ENCODE data around the gene ENAH. TPM values are rescaled to one million over a fixed set of nuclear protein-coding genes. Genes with fewer than 3 reads are reported as not detected.
A peak's percentile ranks its signal among the peaks of the same experiment; 100 is the strongest.

ENAH gene
- total and polyA plus RNA-seq, 5 donors from 2014 or later, result 0.03 to 0.13 TPM; not detected in 3

DNA sequence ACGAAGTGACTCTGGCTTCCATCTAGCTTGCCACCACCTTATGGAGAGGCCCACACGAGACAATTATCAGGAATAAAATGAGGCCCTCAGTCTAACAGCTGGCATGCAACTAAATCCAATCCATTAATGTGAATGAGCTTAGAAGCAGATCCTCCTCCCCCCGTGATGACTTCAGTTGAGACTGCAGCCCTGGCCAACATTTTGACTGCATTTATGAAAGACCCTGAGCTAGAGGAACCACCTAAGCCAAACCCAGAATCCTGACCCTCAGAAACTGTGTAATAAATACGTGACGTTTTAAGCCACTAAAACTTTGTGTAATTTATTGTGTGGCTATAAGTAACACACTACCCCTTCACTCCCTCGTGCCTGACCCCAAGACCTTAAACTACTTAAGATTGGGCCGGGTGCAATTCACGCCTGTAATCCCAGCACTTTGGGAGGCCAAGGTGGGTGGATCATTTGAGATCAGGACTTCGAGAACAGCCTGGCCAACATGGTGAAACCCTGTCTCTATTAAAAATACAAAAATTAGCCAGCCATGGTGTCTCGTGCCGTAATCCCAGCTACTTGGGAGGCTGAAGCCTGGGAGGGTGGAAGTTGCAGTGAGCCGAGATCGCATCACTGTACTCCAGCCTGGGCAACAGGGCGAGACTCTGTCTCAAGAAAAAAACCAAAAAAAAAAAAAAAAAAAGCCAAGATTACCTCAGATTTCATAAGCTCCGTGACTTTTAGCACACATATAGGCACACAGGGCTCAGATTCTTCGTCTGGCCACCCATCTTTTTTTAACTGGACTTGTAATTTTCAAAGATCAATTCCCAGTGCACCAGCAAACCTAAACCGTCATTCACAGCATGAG is 72.5 kb downstream of the ENAH start:
- Mint-ChIP-seq H3K9me3 (peaks cover 0 to 1% (median 0%) of the 10 kb centered on the region in 7 donors), H3K27ac (no peak overlapping the region), H3K4me1 (peaks cover 0 to 2% (median 0%) of the 10 kb centered on the region in 4 donors), H3K36me3 (no peaks in the 10 kb centered on the region), H3K4me3 (no peak overlapping the region), H3K27me3 (peaks cover 47% of the 10 kb centered on the region)
- Histone ChIP-seq H3K4me1 (ENCODE audit: control insufficient read depth, insufficient read depth, low read length, poor library complexity, severe bottlenecking) (no peaks in the 10 kb centered on the region), H3K27ac (ENCODE audit: insufficient read depth, low read length, poor library complexity, severe bottlenecking) (no peak overlapping the region), H3K9me3 (ENCODE audit: control insufficient read depth in 2 of 2, low read length in 2 of 2) (no peaks in the 10 kb centered on the region), H3K27me3 (ENCODE audit: control insufficient read depth, insufficient read depth, low read length) (peaks cover 5% of the 10 kb centered on the region), H3K4me3 (ENCODE audit: low read depth, low read length) (no peak overlapping the region), H3K36me3 (ENCODE audit: control insufficient read depth, insufficient read depth, low read length) (no peaks in the 10 kb centered on the region)
- ATAC-seq (ENCODE audit: low read depth in 2 of 2) (no peak), DNase-seq (no peak)

DNA sequence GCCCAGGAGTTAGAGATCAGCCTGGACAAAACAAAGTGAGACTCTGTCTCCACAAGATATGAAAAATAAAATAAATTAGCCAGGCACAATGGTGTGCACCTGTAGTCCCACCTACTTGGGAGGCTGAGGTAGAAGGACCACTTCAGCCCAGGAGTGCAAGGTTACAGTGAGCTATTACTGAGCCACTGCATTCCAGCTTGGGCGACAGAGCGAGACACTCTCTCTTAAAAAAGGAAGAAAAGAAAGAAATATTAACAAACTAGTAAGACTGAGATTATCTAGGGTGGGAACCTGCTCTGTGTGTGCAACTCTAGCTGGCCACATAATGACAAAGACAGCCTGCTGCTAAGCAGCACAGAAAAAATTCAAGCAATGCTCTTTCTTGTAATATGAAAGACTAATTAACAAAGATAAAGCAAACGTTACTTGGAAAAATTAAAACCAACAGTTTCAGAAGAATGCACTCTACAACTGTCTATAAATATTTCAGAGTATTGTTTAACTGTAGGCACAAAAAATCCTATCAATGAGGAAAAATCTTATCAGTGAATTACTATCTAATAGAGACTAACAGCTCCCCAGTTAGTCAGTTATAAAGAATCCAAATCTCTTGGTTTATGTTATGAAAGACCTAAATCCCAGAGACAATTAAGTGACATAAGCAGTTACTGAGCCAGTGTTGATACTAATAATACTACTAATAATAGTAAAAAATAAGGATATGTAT is 74.5 kb downstream of the ENAH start:
- no peak overlapping the region for H3K4me3 Mint-ChIP-seq
- Histone ChIP-seq H3K9me3 (ENCODE audit: control insufficient read depth in 2 of 2, low read length in 2 of 2) (no peaks in the 10 kb centered on the region), H3K27me3 (ENCODE audit: control insufficient read depth, insufficient read depth, low read length) (peaks cover 3% of the 10 kb centered on the region), H3K4me3 (ENCODE audit: low read depth, low read length) (no peak overlapping the region), H3K27ac (ENCODE audit: insufficient read depth, low read length, poor library complexity, severe bottlenecking) (no peak overlapping the region), H3K4me1 (ENCODE audit: control insufficient read depth, insufficient read depth, low read length, poor library complexity, severe bottlenecking) (no peaks in the 10 kb centered on the region), H3K36me3 (ENCODE audit: control insufficient read depth, insufficient read depth, low read length) (no peaks in the 10 kb centered on the region)
- ATAC-seq (ENCODE audit: low read depth in 2 of 2) (no peak), DNase-seq (no peak)
- no peak overlapping the region for H3K27ac Mint-ChIP-seq
- no peaks in the 10 kb centered on the region for H3K36me3 Mint-ChIP-seq
- H3K27me3 Mint-ChIP-seq, result peaks cover 37% of the 10 kb centered on the region
- peaks cover 0 to 1% (median 0%) of the 10 kb centered on the region in 7 donors for H3K9me3 Mint-ChIP-seq
- H3K4me1 Mint-ChIP-seq, result peaks cover 0 to 2% (median 0%) of the 10 kb centered on the region in 4 donors

DNA sequence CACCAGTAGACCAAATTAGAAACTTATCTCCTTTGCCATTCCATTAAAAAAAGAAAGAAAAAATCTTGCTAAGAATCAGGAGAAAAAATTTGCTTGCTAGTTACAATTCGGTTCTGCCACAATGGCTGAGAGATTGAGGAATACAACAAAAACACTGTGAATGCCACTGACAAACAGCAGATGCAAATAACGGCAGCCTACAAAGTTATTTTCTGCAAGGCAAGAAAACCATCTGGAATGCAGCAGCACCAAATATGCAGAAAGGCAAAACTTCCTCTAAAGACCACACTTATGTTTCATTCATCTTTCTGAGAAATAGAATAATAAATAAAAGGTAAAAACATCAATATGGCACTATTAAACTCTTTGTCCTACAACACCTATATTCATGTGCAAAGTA is 75.7 kb downstream of the ENAH start:
- H3K36me3 ChIP-seq (ENCODE audit: control insufficient read depth, insufficient read depth, low read length), result no peaks in the 10 kb centered on the region
- no peaks in the 10 kb centered on the region for H3K4me1 ChIP-seq (ENCODE audit: control insufficient read depth, insufficient read depth, low read length, poor library complexity, severe bottlenecking)
- H3K27me3 ChIP-seq (ENCODE audit: control insufficient read depth, insufficient read depth, low read length), result peaks cover 3% of the 10 kb centered on the region
- Mint-ChIP-seq H3K27me3 (peaks cover 27% of the 10 kb centered on the region), H3K36me3 (no peaks in the 10 kb centered on the region), H3K4me1 (peaks cover 0 to 2% (median 0%) of the 10 kb centered on the region in 4 donors), H3K27ac (no peak overlapping the region), H3K9me3 (peaks cover 0 to 1% (median 0%) of the 10 kb centered on the region in 7 donors), H3K4me3 (no peak overlapping the region)
- no peak for ATAC-seq (ENCODE audit: low read depth in 2 of 2)
- H3K4me3 ChIP-seq (ENCODE audit: low read depth, low read length), result no peak overlapping the region
- H3K27ac ChIP-seq (ENCODE audit: insufficient read depth, low read length, poor library complexity, severe bottlenecking), result no peak overlapping the region
- no peaks in the 10 kb centered on the region for H3K9me3 ChIP-seq (ENCODE audit: control insufficient read depth in 2 of 2, low read length in 2 of 2)
- DNase-seq, result no peak

DNA sequence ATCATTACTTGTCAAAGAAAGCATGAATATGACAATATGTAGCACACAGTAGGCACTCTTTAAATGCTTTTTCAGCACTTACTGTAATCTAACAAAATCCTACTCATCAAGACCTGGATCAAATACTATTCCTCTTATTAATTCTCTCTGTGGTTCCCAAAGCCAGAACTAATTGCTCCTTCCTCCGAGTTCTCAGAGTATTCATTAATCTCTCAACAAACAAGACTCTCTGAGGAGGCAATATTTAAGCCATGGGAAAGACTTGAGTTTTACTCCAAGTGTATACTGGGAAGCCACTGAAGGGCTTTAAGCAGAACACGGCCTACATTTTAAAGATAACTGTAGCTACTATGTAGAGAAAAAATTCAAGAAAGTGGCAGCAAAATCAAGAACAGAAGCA is 79.7 kb downstream of the ENAH start:
- no peaks in the 10 kb centered on the region for H3K9me3 ChIP-seq (ENCODE audit: control insufficient read depth in 2 of 2, low read length in 2 of 2)
- no peak for DNase-seq
- ATAC-seq (ENCODE audit: low read depth in 2 of 2), result no peak
- no peaks in the 10 kb centered on the region for H3K27me3 ChIP-seq (ENCODE audit: control insufficient read depth, insufficient read depth, low read length)
- Mint-ChIP-seq H3K36me3 (no peaks in the 10 kb centered on the region), H3K27ac (no peak overlapping the region), H3K4me1 (peaks cover 0 to 2% (median 0%) of the 10 kb centered on the region in 4 donors), H3K4me3 (no peak overlapping the region), H3K27me3 (peaks cover 21% of the 10 kb centered on the region), H3K9me3 (no peaks in the 10 kb centered on the region)
- H3K4me3 ChIP-seq (ENCODE audit: low read depth, low read length), result no peak overlapping the region
- no peaks in the 10 kb centered on the region for H3K36me3 ChIP-seq (ENCODE audit: control insufficient read depth, insufficient read depth, low read length)
- H3K4me1 ChIP-seq (ENCODE audit: control insufficient read depth, insufficient read depth, low read length, poor library complexity, severe bottlenecking), result no peaks in the 10 kb centered on the region
- H3K27ac ChIP-seq (ENCODE audit: insufficient read depth, low read length, poor library complexity, severe bottlenecking), result no peak overlapping the region

DNA sequence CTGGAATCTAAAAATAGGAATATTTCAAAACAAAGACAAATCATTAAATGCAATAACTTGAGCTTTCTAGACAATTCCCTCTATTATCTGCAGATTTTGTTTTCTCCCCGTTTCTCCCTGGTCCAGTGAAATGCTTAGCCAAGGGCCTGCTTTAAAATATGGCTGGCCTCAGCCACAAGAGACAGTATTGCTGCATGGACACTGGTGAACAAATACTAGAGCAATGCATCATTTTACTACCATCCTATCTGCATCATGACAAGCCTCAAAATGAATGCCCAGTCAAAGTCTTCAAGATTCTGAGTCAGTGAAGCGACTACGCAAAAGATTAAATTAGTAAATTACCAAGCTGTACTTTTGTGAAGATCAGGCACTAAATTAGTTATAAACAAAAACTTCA is 80.5 kb downstream of the ENAH start:
- no peak for ATAC-seq (ENCODE audit: low read depth in 2 of 2)
- H3K4me1 Mint-ChIP-seq, result peaks cover 0 to 2% (median 0%) of the 10 kb centered on the region in 4 donors
- no peak overlapping the region for H3K4me3 Mint-ChIP-seq
- H3K9me3 Mint-ChIP-seq, result no peaks in the 10 kb centered on the region
- H3K27ac ChIP-seq (ENCODE audit: insufficient read depth, low read length, poor library complexity, severe bottlenecking), result no peak overlapping the region
- no peak for DNase-seq
- no peak overlapping the region for H3K4me3 ChIP-seq (ENCODE audit: low read depth, low read length)
- H3K27ac Mint-ChIP-seq, result no peak overlapping the region
- H3K9me3 ChIP-seq (ENCODE audit: control insufficient read depth in 2 of 2, low read length in 2 of 2), result no peaks in the 10 kb centered on the region
- H3K27me3 ChIP-seq (ENCODE audit: control insufficient read depth, insufficient read depth, low read length), result no peaks in the 10 kb centered on the region
- no peaks in the 10 kb centered on the region for H3K36me3 Mint-ChIP-seq
- H3K36me3 ChIP-seq (ENCODE audit: control insufficient read depth, insufficient read depth, low read length), result no peaks in the 10 kb centered on the region
- H3K27me3 Mint-ChIP-seq, result peaks cover 17% of the 10 kb centered on the region
- no peaks in the 10 kb centered on the region for H3K4me1 ChIP-seq (ENCODE audit: control insufficient read depth, insufficient read depth, low read length, poor library complexity, severe bottlenecking)

DNA sequence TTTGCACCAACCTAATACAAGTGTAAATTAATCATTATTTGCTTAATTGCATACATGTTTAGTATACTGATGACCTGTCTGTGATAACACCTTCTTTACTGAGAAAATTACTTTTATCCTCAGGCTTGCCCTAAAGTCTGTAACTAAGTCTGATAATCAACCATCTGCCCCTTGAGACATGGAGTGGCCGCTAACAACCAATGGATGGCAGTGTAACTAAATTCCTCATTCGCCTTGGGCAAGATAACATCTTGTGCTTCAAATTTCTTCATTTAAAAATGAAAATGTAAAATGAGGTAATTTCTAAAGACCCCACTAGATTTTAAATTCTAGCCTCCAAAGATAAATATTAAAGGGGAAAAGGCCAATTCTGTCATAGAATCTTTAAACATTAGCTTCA is 85.1 kb downstream of the ENAH start:
- no peak overlapping the region for H3K27ac Mint-ChIP-seq
- Histone ChIP-seq H3K4me3 (ENCODE audit: low read depth, low read length) (no peak overlapping the region), H3K27ac (ENCODE audit: insufficient read depth, low read length, poor library complexity, severe bottlenecking) (no peak overlapping the region), H3K36me3 (ENCODE audit: control insufficient read depth, insufficient read depth, low read length) (no peaks in the 10 kb centered on the region), H3K4me1 (ENCODE audit: control insufficient read depth, insufficient read depth, low read length, poor library complexity, severe bottlenecking) (no peaks in the 10 kb centered on the region), H3K27me3 (ENCODE audit: control insufficient read depth, insufficient read depth, low read length) (peaks cover 6% of the 10 kb centered on the region), H3K9me3 (ENCODE audit: control insufficient read depth in 2 of 2, low read length in 2 of 2) (no peaks in the 10 kb centered on the region)
- H3K4me3 Mint-ChIP-seq, result no peak overlapping the region
- ATAC-seq (ENCODE audit: low read depth in 2 of 2) (no peak), DNase-seq (no peak)
- H3K4me1 Mint-ChIP-seq, result no peaks in the 10 kb centered on the region
- no peaks in the 10 kb centered on the region for H3K36me3 Mint-ChIP-seq
- H3K27me3 Mint-ChIP-seq, result peaks cover 21% of the 10 kb centered on the region
- H3K9me3 Mint-ChIP-seq, result no peaks in the 10 kb centered on the region

DNA sequence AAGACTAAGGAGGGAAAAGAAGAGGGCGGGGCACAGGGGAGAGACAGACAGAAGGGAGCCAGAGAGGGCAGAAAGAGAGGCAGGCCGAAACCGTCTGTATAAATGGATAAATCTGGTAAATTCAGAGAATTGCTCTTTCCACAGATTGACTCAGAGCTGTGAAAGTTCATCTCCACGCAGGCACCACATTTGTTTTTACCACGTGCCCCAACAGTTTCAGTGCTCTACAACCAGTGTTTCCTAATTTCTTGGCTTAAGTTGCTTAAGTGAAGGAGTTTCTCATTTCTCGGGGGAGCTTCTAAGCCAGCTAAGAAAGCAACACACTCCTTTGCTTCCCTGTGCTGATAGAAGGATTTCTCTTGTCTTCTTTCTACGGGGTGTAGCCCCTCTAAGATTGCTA is 87.1 kb downstream of the ENAH start:
- Histone ChIP-seq H3K27me3 (ENCODE audit: control insufficient read depth, insufficient read depth, low read length) (peaks cover 6% of the 10 kb centered on the region), H3K36me3 (ENCODE audit: control insufficient read depth, insufficient read depth, low read length) (no peaks in the 10 kb centered on the region), H3K4me1 (ENCODE audit: control insufficient read depth, insufficient read depth, low read length, poor library complexity, severe bottlenecking) (no peaks in the 10 kb centered on the region), H3K27ac (ENCODE audit: insufficient read depth, low read length, poor library complexity, severe bottlenecking) (no peak overlapping the region), H3K9me3 (ENCODE audit: control insufficient read depth in 2 of 2, low read length in 2 of 2) (no peaks in the 10 kb centered on the region), H3K4me3 (ENCODE audit: low read depth, low read length) (no peak overlapping the region)
- Mint-ChIP-seq H3K27me3 (peaks cover 21% of the 10 kb centered on the region), H3K27ac (peak overlapping the region in 1 of 3 donors; percentile 46), H3K4me1 (no peaks in the 10 kb centered on the region), H3K4me3 (no peak overlapping the region), H3K9me3 (no peaks in the 10 kb centered on the region), H3K36me3 (no peaks in the 10 kb centered on the region)
- no peak for ATAC-seq (ENCODE audit: low read depth in 2 of 2)
- DNase-seq, result no peak

All from CD4-positive, CD25-positive, alpha-beta regulatory T cell (primary cell).